ENCODE data around the gene ZNF687. TPM values are rescaled to one million over a fixed set of nuclear protein-coding genes. Genes with fewer than 3 reads are reported as not detected.

Gene ZNF687
- total RNA-seq, 4 donors from 2014 or later, result 23.6 to 36.8 (median 29.7) TPM

GRCh38 chr1:151243683-151244216 lies 38.3 kb upstream of the ZNF687 start:
- Histone ChIP-seq H3K36me3 (peaks cover 95% of the 10 kb centered on the region), H3K4me1 (no peaks in the 10 kb centered on the region), H3K4me3 (no peak overlapping the region), H3K27me3 (no peaks in the 10 kb centered on the region), H3K27ac (no peak overlapping the region), H3K9me3 (no peaks in the 10 kb centered on the region)
- TF ChIP-seq CTCF (IDR thresholded peaks at IDR 0.05) (no peak), POLR2A (IDR thresholded peaks at IDR 0.05) (no peak), POLR2AphosphoS5 (IDR thresholded peaks at IDR 0.05) (no peak), EP300 (IDR thresholded peaks at IDR 0.05) (no peak)
- WGBS, result 93% methylated on average over 5 of the region's 5 CpGs
- DNase-seq (ENCODE audit: low spot score in 2 of 2), result no peak

DNA sequence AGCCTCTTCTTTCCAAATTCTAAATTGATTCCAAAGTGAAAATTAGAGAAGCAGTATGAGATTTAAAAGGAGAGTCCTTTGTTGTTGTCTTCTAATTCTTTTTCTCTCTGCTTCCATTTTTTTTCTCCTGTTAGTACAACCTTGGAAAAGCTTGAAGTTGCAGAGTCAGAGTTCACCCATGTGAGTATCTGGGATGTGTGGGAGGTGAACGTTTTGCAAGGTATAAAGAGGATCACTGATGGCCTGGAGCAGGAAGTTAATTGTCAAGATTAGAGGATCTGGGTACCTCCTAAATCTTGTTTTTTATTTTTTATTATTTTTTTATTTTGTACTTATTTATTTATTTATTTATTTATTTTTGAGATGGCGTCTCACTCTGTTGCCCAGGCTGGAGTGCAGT lies 35.3 kb upstream of the ZNF687 start:
- Histone ChIP-seq H3K4me3 (no peak overlapping the region), H3K9me3 (no peaks in the 10 kb centered on the region), H3K27me3 (no peaks in the 10 kb centered on the region), H3K36me3 (peaks cover 79% of the 10 kb centered on the region), H3K4me1 (no peaks in the 10 kb centered on the region), H3K27ac (no peak overlapping the region)
- 72% methylated on average over 2 of the region's 2 CpGs for WGBS
- DNase-seq (ENCODE audit: low spot score in 2 of 2), result no peak
- TF ChIP-seq POLR2AphosphoS5 (IDR thresholded peaks at IDR 0.05) (no peak), CTCF (IDR thresholded peaks at IDR 0.05) (no peak), EP300 (IDR thresholded peaks at IDR 0.05) (no peak), POLR2A (IDR thresholded peaks at IDR 0.05) (no peak)

- no peak for DNase-seq (ENCODE audit: low spot score in 2 of 2)
- peaks cover 15% of the 10 kb centered on the region for H3K4me1 ChIP-seq
- H3K36me3 ChIP-seq, result peaks cover 31% of the 10 kb centered on the region
- WGBS, result 67% methylated on average over 16 of the region's 16 CpGs
- H3K27ac ChIP-seq, result no peak overlapping the region
- no peaks in the 10 kb centered on the region for H3K9me3 ChIP-seq
- H3K27me3 ChIP-seq, result no peaks in the 10 kb centered on the region
- H3K4me3 ChIP-seq, result no peak overlapping the region
- TF ChIP-seq EP300 (IDR thresholded peaks at IDR 0.05) (no peak), POLR2AphosphoS5 (IDR thresholded peaks at IDR 0.05) (no peak), POLR2A (IDR thresholded peaks at IDR 0.05) (no peak), CTCF (IDR thresholded peaks at IDR 0.05) (peak; percentile 63 to 80)
These were observed 30.2 kb upstream of the ZNF687 start for GRCh38 chr1:151251656-151252470.

- DNase-seq (ENCODE audit: low spot score in 2 of 2), result peak; percentile 97 to 98
- peak within 1 kb of the TSS; percentile 91 for H3K27ac ChIP-seq
- H3K4me3 ChIP-seq, result peak within 1 kb of the TSS; percentile 84
- no peaks in the 10 kb centered on the region for H3K9me3 ChIP-seq
- WGBS, result 17% methylated on average over 51 of the region's 56 CpGs
- no peaks in the 10 kb centered on the region for H3K27me3 ChIP-seq
- H3K36me3 ChIP-seq, result peaks cover 5% of the 10 kb centered on the region
- peaks cover 22% of the 10 kb centered on the region for H3K4me1 ChIP-seq
- TF ChIP-seq POLR2AphosphoS5 (IDR thresholded peaks at IDR 0.05) (peak in 2 of 3 donors; percentile 40 to 65), CTCF (IDR thresholded peaks at IDR 0.05) (peak in 1 of 2 donors; percentile 7), POLR2A (IDR thresholded peaks at IDR 0.05) (peak in 1 of 2 donors; percentile 68), EP300 (IDR thresholded peaks at IDR 0.05) (no peak)
These were observed 27.6 kb upstream of the ZNF687 start, which contains the start of gene PSMD4 for GRCh38 chr1:151254217-151255213. Gene PSMD4 (plus strand): TSS chr1:151254734. CDS start chr1:151254783, 49 bp downstream.
